DMS114 treated with DMSO at 0.1 percent for 48 hours (cell line): Measurements from ENCODE around the gene ZNF763.
"Not testable (repeated sequence)": the region's sequence is repeated elsewhere in the genome, so short reads cannot be mapped to it uniquely, and the experiment has no call there.

Experiments
- DNase-seq: peaks from one replicate; lab custom pipeline; 2025; ENCODE audit not compliant: unreplicated experiment; lab: John Stamatoyannopoulos, UW

ZNF763 gene

GRCh38 chr19:11964858-11965645 is at the start of gene ZNF763:
ZNF763 (plus strand) TSS chr19:11965040; CDS start chr19:11965209, 169 bp downstream.
- peak; percentile 35 for DNase-seq

- no peak for DNase-seq
Measured at GRCh38 chr19:11921852-11922495, 42.9 kb upstream of the ZNF763 start.

GRCh38 chr19:11924886-11925650 is 39.8 kb upstream of the ZNF763 start, which contains the start of gene ZNF700:
ZNF700 (plus strand) TSS chr19:11925107; CDS start chr19:11925211, 104 bp downstream.
- DNase-seq: peak; percentile 85

GRCh38 chr19:11925651-11926187 is 39.1 kb upstream of the ZNF763 start:
- DNase-seq: not testable (repeated sequence)

- DNase-seq: no peak
Measured at GRCh38 chr19:11927227-11927626, 37.6 kb upstream of the ZNF763 start.

- no peak for DNase-seq
Measured at GRCh38 chr19:11931051-11931450, 33.8 kb upstream of the ZNF763 start.

- DNase-seq: no peak
Measured at GRCh38 chr19:11931513-11931912, 33.3 kb upstream of the ZNF763 start.

- not testable (repeated sequence) for DNase-seq
Measured at GRCh38 chr19:11935829-11936228, 29.0 kb upstream of the ZNF763 start.

- DNase-seq: not testable (repeated sequence)
Measured at GRCh38 chr19:11938383-11938782, 26.5 kb upstream of the ZNF763 start.

GRCh38 chr19:11941361-11941887 is 23.4 kb upstream of the ZNF763 start:
- not testable (repeated sequence) for DNase-seq

- DNase-seq: no peak
Measured at GRCh38 chr19:11942008-11942842, 22.6 kb upstream of the ZNF763 start.

- no peak for DNase-seq
Measured at GRCh38 chr19:11942843-11943108, 22.1 kb upstream of the ZNF763 start.

GRCh38 chr19:11944656-11945055 is 20.2 kb upstream of the ZNF763 start:
- no peak for DNase-seq

- no peak for DNase-seq
Measured at GRCh38 chr19:11948646-11949045, 16.2 kb upstream of the ZNF763 start.

- DNase-seq: no peak
Measured at GRCh38 chr19:11949201-11949600, 15.6 kb upstream of the ZNF763 start.

- DNase-seq: not testable (repeated sequence)
Measured at GRCh38 chr19:11949614-11950080, 15.2 kb upstream of the ZNF763 start.

GRCh38 chr19:11950312-11950711 is 14.5 kb upstream of the ZNF763 start:
- DNase-seq: no peak

- peak; percentile 4 for DNase-seq
Measured at GRCh38 chr19:11963566-11964355, 1.1 kb upstream of the ZNF763 start.

GRCh38 chr19:11964496-11964857 is 363 bp upstream of the ZNF763 start:
- no peak for DNase-seq

- DNase-seq: no peak
Measured at GRCh38 chr19:11970174-11970573, 5.3 kb downstream of the ZNF763 start.
